Measurements from ENCODE around the gene ERGIC3. TPM values are rescaled to one million over a fixed set of nuclear protein-coding genes. Genes with fewer than 3 reads are reported as not detected.

The ERGIC3 gene
- polyA plus RNA-seq, 6 donors from 2014 or later = 103 to 141 (median 117) TPM

Other genes with a start within 250 kb of the ERGIC3 start
- gene FAM83C, start 249.7 kb upstream of the ERGIC3 start, polyA plus RNA-seq (ENCODE audit: low read depth in 6 of 6) = not detected
- gene UQCC1, start 130.1 kb upstream of the ERGIC3 start, polyA plus RNA-seq (ENCODE audit: low read depth in 6 of 6) = 10 to 100 TPM; 10.2 to 17.1 (median 11.7) TPM
- not detected for gene GDF5, start 103.8 kb upstream of the ERGIC3 start, polyA plus RNA-seq (ENCODE audit: low read depth in 6 of 6)
- 10 to 100 TPM in 1 of 6 donors, 1 to 10 TPM in 4, not detected in 1; 3.4 to 20.5 (median 5.2) TPM for gene CEP250, start 86.5 kb upstream of the ERGIC3 start, polyA plus RNA-seq (ENCODE audit: low read depth in 6 of 6)
- gene C20orf173, start 12.4 kb upstream of the ERGIC3 start, polyA plus RNA-seq (ENCODE audit: low read depth in 6 of 6) = not detected
- 1 to 10 TPM in 3 of 6 donors, under 1 TPM in 3; 0.29 to 1.5 (median 0.89) TPM for gene SPAG4, start 73.8 kb downstream of the ERGIC3 start, polyA plus RNA-seq (ENCODE audit: low read depth in 6 of 6)
- 100 to 1,000 TPM; 178 to 542 (median 337) TPM for gene CPNE1, start 122.8 kb downstream of the ERGIC3 start, polyA plus RNA-seq (ENCODE audit: low read depth in 6 of 6)
- gene RBM12, start 122.8 kb downstream of the ERGIC3 start, polyA plus RNA-seq (ENCODE audit: low read depth in 6 of 6) = 10 to 100 TPM; 39.4 to 58.8 (median 51.6) TPM
- gene NFS1, start 157.3 kb downstream of the ERGIC3 start, polyA plus RNA-seq (ENCODE audit: low read depth in 6 of 6) = 10 to 100 TPM in 5 of 6 donors, 1 to 10 TPM in 1; 7.8 to 23.1 (median 13.3) TPM
- gene ROMO1, start 157.3 kb downstream of the ERGIC3 start, polyA plus RNA-seq (ENCODE audit: low read depth in 6 of 6) = 100 to 1,000 TPM; 256 to 337 (median 292) TPM
- gene RBM39, start 200.2 kb downstream of the ERGIC3 start, polyA plus RNA-seq (ENCODE audit: low read depth in 6 of 6) = 100 to 1,000 TPM in 5 of 6 donors, 10 to 100 TPM in 1; 85.4 to 213 (median 173) TPM
- gene PHF20, start 229.9 kb downstream of the ERGIC3 start, polyA plus RNA-seq (ENCODE audit: low read depth in 6 of 6) = 100 to 1,000 TPM; 150 to 257 (median 154) TPM

Measured in naive B cell (primary cell).